ENCODE measurements around the gene CLIC1. TPM values are rescaled to one million over a fixed set of nuclear protein-coding genes. Genes with fewer than 3 reads are reported as not detected.
A peak's percentile ranks its signal among the peaks of the same experiment; 100 is the strongest.

CLIC1 gene
- total RNA-seq, 1 donor from 2014 or later = 286 TPM

DNA sequence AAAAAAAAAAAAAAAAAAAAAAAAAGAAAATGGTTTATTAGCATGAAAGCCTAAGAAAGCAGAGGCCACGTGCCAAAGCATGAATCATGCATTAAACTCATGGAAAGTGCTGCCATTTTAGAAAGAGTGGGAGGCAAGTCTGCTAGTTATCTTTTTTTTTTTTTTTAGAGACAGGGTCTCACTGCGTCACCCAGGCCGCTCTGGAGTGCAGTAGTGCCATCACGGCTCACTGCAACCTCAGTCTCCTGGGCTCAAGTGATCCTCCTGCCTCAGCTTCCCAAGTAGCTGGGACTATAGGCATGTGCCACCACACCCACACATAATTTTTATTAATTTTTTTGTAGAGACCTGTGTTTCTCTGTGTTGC, 35.6 kb upstream of the CLIC1 start:
- DNase-seq (no peak), ATAC-seq (no peak)
- H3K36me3 ChIP-seq = no peaks in the 10 kb centered on the region
- no peak overlapping the region for H3K27ac ChIP-seq
- intact Hi-C loops (cut with DNase I) = no loop called here
- no peak overlapping the region for H3K4me3 ChIP-seq
- H3K4me1 ChIP-seq = peaks cover 11% of the 10 kb centered on the region
- H3K9me3 ChIP-seq = no peaks in the 10 kb centered on the region
- H3K27me3 ChIP-seq = no peaks in the 10 kb centered on the region
- TF ChIP-seq, protein P1, sequence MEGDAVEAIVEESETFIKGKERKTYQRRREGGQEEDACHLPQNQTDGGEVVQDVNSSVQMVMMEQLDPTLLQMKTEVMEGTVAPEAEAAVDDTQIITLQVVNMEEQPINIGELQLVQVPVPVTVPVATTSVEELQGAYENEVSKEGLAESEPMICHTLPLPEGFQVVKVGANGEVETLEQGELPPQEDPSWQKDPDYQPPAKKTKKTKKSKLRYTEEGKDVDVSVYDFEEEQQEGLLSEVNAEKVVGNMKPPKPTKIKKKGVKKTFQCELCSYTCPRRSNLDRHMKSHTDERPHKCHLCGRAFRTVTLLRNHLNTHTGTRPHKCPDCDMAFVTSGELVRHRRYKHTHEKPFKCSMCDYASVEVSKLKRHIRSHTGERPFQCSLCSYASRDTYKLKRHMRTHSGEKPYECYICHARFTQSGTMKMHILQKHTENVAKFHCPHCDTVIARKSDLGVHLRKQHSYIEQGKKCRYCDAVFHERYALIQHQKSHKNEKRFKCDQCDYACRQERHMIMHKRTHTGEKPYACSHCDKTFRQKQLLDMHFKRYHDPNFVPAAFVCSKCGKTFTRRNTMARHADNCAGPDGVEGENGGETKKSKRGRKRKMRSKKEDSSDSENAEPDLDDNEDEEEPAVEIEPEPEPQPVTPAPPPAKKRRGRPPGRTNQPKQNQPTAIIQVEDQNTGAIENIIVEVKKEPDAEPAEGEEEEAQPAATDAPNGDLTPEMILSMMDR (IDR thresholded peaks at IDR 0.05) = no peak

DNA sequence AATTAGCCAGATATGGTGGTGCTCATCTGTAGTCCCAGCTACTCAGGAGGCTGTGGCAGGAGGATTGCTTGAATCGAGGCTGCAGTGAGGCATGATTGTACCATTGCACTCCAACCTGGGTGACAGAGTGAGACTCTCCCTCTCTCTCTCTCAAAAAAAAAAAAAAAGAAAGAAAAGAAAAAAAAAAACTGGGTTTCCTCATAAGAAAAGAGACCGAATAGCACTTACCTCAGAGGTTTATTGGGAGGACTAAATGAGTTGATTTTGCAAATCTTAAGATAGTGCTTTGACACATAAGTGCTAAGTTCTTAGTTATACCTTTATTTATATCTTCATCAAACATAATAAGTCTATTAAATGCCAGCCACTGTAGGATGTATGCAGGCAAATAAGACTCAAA, 34.5 kb upstream of the CLIC1 start:
- Histone ChIP-seq H3K27ac (no peak overlapping the region), H3K27me3 (no peaks in the 10 kb centered on the region), H3K36me3 (no peaks in the 10 kb centered on the region), H3K4me3 (no peak overlapping the region), H3K9me3 (no peaks in the 10 kb centered on the region), H3K4me1 (peaks cover 6% of the 10 kb centered on the region)
- TF ChIP-seq, protein P1 (IDR thresholded peaks at IDR 0.05) = no peak
- DNase-seq = no peak
- intact Hi-C loops (cut with DNase I) = no loop called here
- no peak for ATAC-seq

DNA sequence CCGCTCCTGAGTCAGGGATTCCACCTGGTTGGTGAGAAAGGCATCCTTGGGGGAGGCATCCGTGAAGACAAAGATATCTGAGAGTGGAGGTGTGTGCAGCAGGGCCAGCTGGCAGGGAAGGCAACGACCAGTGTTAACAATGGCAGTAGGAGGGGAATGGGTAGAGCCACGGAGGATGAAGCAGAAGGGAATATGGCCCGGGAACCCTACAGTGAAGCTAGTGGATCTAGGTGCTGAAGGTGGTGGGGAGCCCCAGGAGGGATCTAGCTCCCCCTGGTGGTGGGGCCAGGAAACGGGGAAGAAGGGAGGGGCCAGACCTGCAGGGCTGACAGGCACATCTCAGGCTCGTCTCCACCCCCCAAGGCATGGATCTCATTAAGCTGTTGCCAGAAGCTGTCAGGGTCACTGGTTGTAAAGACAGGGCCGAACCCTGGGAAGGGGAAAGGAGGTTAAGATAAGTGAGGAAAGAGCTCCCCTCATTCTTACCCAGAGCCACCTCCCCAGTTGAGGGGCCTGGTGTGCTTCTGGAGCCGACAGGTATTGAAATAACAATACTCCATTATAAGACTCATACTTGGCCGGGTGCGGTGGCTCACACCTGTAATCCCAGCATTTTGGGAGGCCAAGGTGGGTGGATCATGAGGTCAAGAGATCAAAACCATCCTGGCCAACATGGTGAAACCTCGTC, 33.5 kb upstream of the CLIC1 start:
- H3K36me3 ChIP-seq = no peaks in the 10 kb centered on the region
- TF ChIP-seq, protein P1 (IDR thresholded peaks at IDR 0.05) = peak; percentile 90
- ATAC-seq (peak; percentile 95), DNase-seq (peak; percentile 91)
- no peaks in the 10 kb centered on the region for H3K9me3 ChIP-seq
- H3K4me3 ChIP-seq = no peak overlapping the region
- H3K27ac ChIP-seq = no peak overlapping the region
- peaks cover 6% of the 10 kb centered on the region for H3K4me1 ChIP-seq
- no peaks in the 10 kb centered on the region for H3K27me3 ChIP-seq
- intact Hi-C loops (cut with DNase I) = no loop called here

DNA sequence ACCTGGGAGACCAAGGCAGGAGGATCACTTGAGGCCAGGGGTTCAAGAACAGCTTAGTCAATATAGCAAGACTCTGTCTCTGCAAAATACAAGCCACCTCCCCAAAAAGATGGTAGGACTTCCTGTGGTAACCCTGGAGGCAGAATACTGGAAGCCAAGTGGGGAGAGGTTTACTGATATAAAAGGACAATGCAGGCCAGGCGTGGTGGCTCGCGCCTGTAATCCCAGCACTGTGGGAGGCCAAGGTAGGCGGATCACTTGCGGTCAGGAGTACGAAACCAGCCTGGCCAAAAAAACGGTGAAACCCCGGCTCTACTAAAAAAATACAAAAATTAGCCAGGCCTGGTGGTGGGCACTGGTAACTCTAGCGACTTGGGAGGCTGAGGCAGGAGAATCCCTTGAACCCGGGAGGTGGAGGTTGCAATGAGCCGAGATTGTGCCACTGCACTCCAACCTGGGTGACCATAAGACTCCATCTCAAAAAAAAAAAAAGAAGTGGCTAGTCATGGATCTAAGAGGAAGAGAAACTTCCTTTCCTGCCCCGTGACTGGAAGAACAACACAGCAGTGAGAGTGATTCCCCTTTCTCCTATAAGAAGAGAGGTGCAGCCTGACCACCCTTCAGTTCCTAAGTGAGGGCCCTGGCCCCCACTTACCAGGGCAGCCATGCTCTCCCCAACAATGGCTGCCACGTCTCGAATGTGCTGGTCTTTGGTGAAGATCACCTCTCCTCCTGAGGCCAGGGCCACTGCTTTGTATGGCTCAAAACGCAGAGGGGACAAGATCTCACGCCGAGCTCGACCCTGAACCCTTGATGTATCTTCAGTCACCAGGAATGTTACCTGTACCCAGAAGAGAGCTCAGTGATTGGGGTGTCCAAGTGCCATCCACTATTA, 32.3 kb upstream of the CLIC1 start:
- H3K9me3 ChIP-seq = no peaks in the 10 kb centered on the region
- DNase-seq = no peak
- peak overlapping the region; percentile 47 for H3K27ac ChIP-seq
- peaks cover 6% of the 10 kb centered on the region for H3K4me1 ChIP-seq
- H3K36me3 ChIP-seq = no peaks in the 10 kb centered on the region
- TF ChIP-seq, protein P1 (IDR thresholded peaks at IDR 0.05) = no peak
- ATAC-seq = peak; percentile 63
- intact Hi-C loops (cut with DNase I) = no loop called here
- H3K27me3 ChIP-seq = no peaks in the 10 kb centered on the region
- no peak overlapping the region for H3K4me3 ChIP-seq

DNA sequence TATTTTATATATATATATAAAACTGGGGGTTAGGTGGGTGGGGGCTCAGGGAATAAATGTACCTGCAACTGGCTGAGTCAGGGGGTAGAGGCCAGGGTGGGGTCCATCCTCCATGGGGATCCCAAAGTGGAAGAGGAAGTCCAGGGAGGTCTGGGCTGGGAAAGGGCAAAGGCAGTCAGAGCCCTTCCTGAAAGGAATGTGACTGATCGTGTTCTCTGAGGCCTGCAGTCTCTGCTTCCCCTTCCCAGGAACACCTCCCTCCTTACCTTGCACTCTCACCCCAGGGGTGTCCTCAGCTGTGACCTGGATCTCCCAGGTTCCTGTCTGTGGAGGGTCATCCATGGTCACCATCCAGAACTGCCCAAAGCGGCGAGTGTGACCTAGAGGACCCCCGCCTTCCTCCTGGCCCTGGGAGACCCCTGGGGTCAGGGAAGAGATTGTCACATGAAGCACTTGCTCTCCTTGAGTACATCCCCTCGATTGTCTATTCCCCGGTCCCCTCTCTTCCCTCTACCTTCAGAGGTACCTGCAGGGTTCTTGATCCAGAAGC, 30.8 kb upstream of the CLIC1 start:
- no peaks in the 10 kb centered on the region for H3K27me3 ChIP-seq
- no peak overlapping the region for H3K4me3 ChIP-seq
- H3K27ac ChIP-seq = no peak overlapping the region
- no peaks in the 10 kb centered on the region for H3K9me3 ChIP-seq
- H3K36me3 ChIP-seq = no peaks in the 10 kb centered on the region
- peaks cover 6% of the 10 kb centered on the region for H3K4me1 ChIP-seq
- intact Hi-C loops (cut with DNase I) = no loop called here
- DNase-seq (no peak), ATAC-seq (no peak)
- TF ChIP-seq, protein P1 (IDR thresholded peaks at IDR 0.05) = no peak
